GM18517 (cell line): ENCODE measurements around the gene FGF14.

Source experiments
- ATAC-seq: cut with Tn5 transposase; IDR thresholded peaks from one replicate; pipeline ENCODE4 v1.9.1; 2021; ENCODE audit warnings: mild to moderate bottlenecking, moderate library complexity; ENCODE audit not compliant: unreplicated experiment

The FGF14 gene

GRCh38 chr13:102401766-102402165 is at the start of gene FGF14:
TSS of gene FGF14 (minus strand) at chr13:102402048.
- ATAC-seq, result no peak

- no peak for ATAC-seq
Measured at GRCh38 chr13:102443249-102443648, 41.4 kb upstream of the FGF14 start.

GRCh38 chr13:102441085-102441484 is 39.2 kb upstream of the FGF14 start:
- peak; percentile 37 for ATAC-seq

GRCh38 chr13:102440259-102440936 is 38.5 kb upstream of the FGF14 start:
- peak; percentile 63 for ATAC-seq

- no peak for ATAC-seq
Measured at GRCh38 chr13:102422690-102423089, 20.8 kb upstream of the FGF14 start.

GRCh38 chr13:102405499-102406100 is 3.8 kb upstream of the FGF14 start:
- ATAC-seq, result no peak

- ATAC-seq, result no peak
Measured at GRCh38 chr13:102402290-102402689, 442 bp upstream of the FGF14 start.

GRCh38 chr13:102401265-102401664 is 583 bp downstream of the FGF14 start:
- ATAC-seq, result no peak

GRCh38 chr13:102400675-102401145 is 1.1 kb downstream of the FGF14 start:
- no peak for ATAC-seq

- peak; percentile 61 for ATAC-seq
Measured at GRCh38 chr13:102399791-102400674, 1.8 kb downstream of the FGF14 start.

- ATAC-seq, result no peak
Measured at GRCh38 chr13:102395939-102396338, 5.9 kb downstream of the FGF14 start.

GRCh38 chr13:102395174-102395573 is 6.7 kb downstream of the FGF14 start:
- ATAC-seq, result no peak

- ATAC-seq, result peak; percentile 93
Measured at GRCh38 chr13:102394158-102395053, 7.4 kb downstream of the FGF14 start.

- ATAC-seq, result no peak
Measured at GRCh38 chr13:102392481-102393209, 9.2 kb downstream of the FGF14 start.

GRCh38 chr13:102386461-102386860 is 15.4 kb downstream of the FGF14 start:
- ATAC-seq, result no peak

GRCh38 chr13:102380012-102380411 is 21.8 kb downstream of the FGF14 start:
- ATAC-seq, result no peak

- ATAC-seq, result no peak
Measured at GRCh38 chr13:102376318-102376717, 25.5 kb downstream of the FGF14 start.

GRCh38 chr13:102374726-102375125 is 27.1 kb downstream of the FGF14 start:
- ATAC-seq, result no peak

- no peak for ATAC-seq
Measured at GRCh38 chr13:102374233-102374632, 27.6 kb downstream of the FGF14 start.

- no peak for ATAC-seq
Measured at GRCh38 chr13:102373221-102373620, 28.6 kb downstream of the FGF14 start.
